BE2C (cell line): Measurements from ENCODE around the gene TRPM2.

Source experiments
- DNase-seq: peaks from one replicate; pipeline ENCODE4 v3.0.0-alpha.2; 2020
- H3K27me3 ChIP-seq: fragments of 250-450 bp; sonication (Bioruptor Pico); 2 replicates; pipeline ENCODE4 v1.5.1; 2020; ENCODE audit warnings: mild to moderate bottlenecking
- H3K36me3 ChIP-seq: fragments of 250-450 bp; sonication (Bioruptor Pico); 2 replicates; pipeline ENCODE4 v1.5.1; 2020; ENCODE audit warnings: mild to moderate bottlenecking
- H3K4me1 ChIP-seq: fragments of 250-450 bp; sonication (Bioruptor Pico); 2 replicates; pipeline ENCODE4 v1.5.1; 2020
- H3K4me3 ChIP-seq: 2 replicates; pipeline ENCODE4 v1.5.1; 2011; ENCODE audit warnings: low read depth, low read length
- H3K9me3 ChIP-seq: fragments of 250-450 bp; sonication (Bioruptor Pico); 2 replicates; pipeline ENCODE4 v1.5.1; 2020
- TF ChIP-seq, protein P1 (sequence below): IDR thresholded peaks from 2 replicates; pipeline ENCODE4 v1.5.1; 2012; ENCODE audit warnings: mild to moderate bottlenecking, low read depth, low read length

TRPM2 gene

DNA sequence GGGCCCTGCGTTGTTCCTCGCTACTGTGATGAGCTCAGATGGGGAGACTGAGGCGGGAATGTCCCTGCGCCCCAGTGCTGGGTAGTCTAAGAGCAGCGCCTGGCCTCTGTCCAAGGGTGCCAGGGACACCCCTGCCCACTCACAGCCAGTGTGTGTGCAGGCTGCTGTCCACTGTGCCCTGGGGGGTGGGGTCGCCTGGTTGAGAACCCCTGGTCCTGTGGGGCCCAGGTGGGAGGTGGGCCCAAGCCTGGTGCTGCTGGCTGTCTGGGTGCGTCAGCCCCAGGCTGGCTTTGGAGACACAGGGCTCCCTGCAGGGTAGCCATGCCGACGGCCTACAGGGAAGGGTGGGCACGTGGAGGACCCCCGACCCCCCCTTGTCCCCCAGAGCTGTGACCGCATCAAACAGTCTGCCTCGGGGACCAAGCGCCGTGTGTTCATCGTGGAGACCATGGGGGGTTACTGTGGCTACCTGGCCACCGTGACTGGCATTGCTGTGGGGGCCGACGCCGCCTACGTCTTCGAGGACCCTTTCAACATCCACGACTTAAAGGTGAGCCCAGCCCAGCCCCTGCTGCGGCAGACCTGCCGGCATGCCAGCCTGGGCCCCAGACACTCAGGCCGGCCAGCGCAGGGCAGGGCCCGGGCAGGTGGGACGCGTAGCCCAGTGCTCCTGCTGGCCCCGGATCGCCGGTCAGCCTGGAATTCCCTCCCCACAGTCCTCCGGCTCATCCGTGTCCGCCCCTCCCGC lies 29.1 kb upstream of the TRPM2 start:
- Histone ChIP-seq H3K4me3 (no peak overlapping the region), H3K4me1 (peaks cover 11% of the 10 kb centered on the region), H3K9me3 (no peaks in the 10 kb centered on the region), H3K27me3 (no peaks in the 10 kb centered on the region), H3K36me3 (peaks cover 4% of the 10 kb centered on the region; the same call in 1 of the 2 replicates)
- no peak for DNase-seq
- TF ChIP-seq, protein P1, sequence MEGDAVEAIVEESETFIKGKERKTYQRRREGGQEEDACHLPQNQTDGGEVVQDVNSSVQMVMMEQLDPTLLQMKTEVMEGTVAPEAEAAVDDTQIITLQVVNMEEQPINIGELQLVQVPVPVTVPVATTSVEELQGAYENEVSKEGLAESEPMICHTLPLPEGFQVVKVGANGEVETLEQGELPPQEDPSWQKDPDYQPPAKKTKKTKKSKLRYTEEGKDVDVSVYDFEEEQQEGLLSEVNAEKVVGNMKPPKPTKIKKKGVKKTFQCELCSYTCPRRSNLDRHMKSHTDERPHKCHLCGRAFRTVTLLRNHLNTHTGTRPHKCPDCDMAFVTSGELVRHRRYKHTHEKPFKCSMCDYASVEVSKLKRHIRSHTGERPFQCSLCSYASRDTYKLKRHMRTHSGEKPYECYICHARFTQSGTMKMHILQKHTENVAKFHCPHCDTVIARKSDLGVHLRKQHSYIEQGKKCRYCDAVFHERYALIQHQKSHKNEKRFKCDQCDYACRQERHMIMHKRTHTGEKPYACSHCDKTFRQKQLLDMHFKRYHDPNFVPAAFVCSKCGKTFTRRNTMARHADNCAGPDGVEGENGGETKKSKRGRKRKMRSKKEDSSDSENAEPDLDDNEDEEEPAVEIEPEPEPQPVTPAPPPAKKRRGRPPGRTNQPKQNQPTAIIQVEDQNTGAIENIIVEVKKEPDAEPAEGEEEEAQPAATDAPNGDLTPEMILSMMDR: no peak

DNA sequence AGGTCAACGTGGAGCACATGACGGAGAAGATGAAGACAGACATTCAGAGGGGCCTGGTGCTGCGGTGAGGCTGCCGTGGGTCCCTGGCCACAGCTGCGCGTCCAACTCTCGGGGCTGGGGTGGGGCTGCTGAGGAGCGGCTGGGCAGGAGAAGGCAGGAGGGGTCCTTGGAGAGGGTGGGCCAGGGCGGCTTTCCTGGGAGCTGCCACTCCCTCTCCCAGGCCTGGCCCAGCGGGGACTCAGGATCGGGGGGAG lies 28.6 kb upstream of the TRPM2 start:
- no peaks in the 10 kb centered on the region for H3K9me3 ChIP-seq
- no peak overlapping the region for H3K4me3 ChIP-seq
- H3K27me3 ChIP-seq: no peaks in the 10 kb centered on the region
- H3K4me1 ChIP-seq: peaks cover 15% of the 10 kb centered on the region
- peaks cover 4% of the 10 kb centered on the region; the same call in 1 of the 2 replicates for H3K36me3 ChIP-seq
- TF ChIP-seq, protein P1: no peak
- DNase-seq: no peak

DNA sequence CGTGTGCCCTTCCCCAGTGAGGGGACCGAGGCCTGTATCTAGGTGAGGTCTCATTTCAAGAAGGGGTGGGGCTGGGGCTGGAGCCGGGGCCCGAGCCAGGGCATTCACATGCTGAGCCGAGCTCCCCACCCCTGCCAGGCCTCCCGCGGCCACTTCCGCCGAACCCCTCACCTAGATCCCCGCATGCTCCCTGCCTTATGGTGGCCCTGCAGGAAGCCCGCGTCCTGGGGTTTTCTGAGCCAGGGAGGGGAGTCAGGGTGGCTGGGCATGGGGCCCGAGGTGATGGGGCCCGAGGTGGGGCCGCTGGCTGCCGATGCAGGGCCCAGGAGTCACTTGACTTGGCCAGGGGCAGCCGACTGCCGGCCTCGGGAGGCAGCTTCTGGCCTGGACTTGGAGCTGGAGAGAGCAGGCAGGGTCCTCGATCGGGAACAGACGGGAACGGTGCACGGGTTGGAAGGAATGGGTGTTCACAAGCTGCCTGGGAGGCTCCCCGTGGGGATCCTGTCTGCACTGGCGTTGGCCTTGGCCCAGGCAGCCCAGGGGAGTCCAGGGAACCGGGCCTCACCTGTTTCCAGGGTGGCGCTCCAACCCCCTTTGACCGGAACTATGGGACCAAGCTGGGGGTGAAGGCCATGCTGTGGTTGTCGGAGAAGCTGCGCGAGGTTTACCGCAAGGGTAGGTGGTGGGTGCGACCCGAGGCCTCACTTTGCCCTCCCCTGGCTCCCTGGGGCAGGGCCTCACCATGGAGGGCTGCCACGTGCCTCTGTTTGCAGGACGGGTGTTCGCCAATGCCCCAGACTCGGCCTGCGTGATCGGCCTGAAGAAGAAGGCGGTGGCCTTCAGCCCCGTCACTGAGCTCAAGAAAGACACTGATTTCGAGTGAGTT lies 27.8 kb upstream of the TRPM2 start:
- TF ChIP-seq, protein P1: no peak
- no peaks in the 10 kb centered on the region for H3K9me3 ChIP-seq
- no peaks in the 10 kb centered on the region for H3K27me3 ChIP-seq
- no peak for DNase-seq
- peaks cover 15% of the 10 kb centered on the region for H3K4me1 ChIP-seq
- H3K4me3 ChIP-seq: no peak overlapping the region
- peaks cover 4% of the 10 kb centered on the region; the same call in 1 of the 2 replicates for H3K36me3 ChIP-seq

DNA sequence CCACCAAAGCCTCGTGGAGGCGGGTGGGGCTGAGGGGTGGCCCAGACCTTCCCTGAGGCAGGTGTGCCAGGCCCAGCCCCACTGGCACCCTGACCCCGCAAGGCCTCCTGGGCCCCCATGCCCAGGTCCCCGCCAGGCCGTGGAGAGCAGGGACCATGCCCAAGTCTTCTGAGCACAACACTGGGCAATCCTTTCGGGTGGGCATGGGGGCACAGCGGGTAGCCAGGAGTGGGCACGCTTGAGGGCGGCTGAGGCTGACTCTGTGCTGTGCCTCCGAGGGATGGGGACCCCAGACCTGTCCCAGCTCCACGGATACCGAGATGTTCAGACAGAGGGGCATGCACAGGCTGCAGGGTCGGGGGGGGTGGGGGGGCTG lies 27.2 kb upstream of the TRPM2 start:
- no peaks in the 10 kb centered on the region for H3K9me3 ChIP-seq
- H3K36me3 ChIP-seq: peaks cover 4% of the 10 kb centered on the region; the same call in 1 of the 2 replicates
- peaks cover 15% of the 10 kb centered on the region for H3K4me1 ChIP-seq
- no peak for DNase-seq
- no peaks in the 10 kb centered on the region for H3K27me3 ChIP-seq
- no peak overlapping the region for H3K4me3 ChIP-seq
- TF ChIP-seq, protein P1: no peak

DNA sequence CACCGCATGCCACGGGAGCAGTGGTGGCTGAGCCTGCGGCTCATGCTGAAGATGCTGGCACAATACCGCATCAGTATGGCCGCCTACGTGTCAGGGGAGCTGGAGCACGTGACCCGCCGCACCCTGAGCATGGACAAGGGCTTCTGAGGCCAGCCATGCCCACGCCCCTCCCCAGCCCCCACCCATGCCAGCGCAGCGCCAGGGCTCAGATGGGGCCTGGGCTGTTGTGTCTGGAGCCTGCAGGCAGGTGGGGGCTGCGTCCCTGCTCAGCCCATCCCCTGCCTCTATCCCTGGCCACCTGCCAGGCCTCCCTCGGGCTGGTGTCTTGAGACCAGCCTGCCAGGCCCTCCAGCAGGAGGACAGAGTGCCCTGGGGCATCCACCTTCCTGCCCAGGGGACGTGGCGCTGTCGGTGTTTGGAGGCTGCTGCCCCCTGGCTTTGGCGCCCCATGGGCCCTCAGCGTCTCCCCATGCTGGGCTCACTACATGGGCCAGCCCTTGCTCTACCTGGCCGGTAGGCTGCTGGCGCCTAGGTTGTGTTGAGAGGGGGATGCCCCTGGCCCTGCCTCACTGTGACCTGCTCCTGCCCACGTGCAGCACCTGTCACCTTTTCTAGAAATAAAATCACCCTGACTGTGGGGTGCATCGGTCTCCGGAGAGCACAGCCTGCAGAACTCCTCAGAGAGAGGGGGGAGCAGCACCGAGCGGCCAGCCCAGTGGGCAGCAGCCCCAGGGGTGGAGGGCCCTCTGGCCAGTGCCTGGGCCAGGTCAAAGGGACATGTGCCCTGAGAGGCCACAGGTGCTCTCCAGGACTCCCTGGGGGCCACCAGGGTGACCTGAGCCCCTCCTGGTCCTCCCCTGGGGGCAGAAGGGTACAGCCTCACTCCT lies 26.5 kb upstream of the TRPM2 start:
- no peaks in the 10 kb centered on the region for H3K9me3 ChIP-seq
- no peak overlapping the region for H3K4me3 ChIP-seq
- H3K36me3 ChIP-seq: peaks cover 4% of the 10 kb centered on the region; the same call in 1 of the 2 replicates
- TF ChIP-seq, protein P1: peak; percentile 31; the same call in 1 of the 2 replicates
- no peaks in the 10 kb centered on the region for H3K27me3 ChIP-seq
- peaks cover 15% of the 10 kb centered on the region for H3K4me1 ChIP-seq
- DNase-seq: peak; percentile 81
